K562 (cell line): Measurements from ENCODE around the gene CRYBB2. TPM values are rescaled to one million over a fixed set of nuclear protein-coding genes. Genes with fewer than 3 reads are reported as not detected.

Experiments
- CHAMP1 ChIP-seq: fragments of 450-650 bp; IDR thresholded peaks from 2 replicates; pipeline ENCODE4 v1.6.1; 2016; ENCODE audit warnings: mild to moderate bottlenecking
- DNMT1 ChIP-seq: fragments of 450-650 bp; IDR thresholded peaks from 2 replicates; pipeline ENCODE4 v1.6.1; 2016; ENCODE audit warnings: antibody characterized with exemption, mild to moderate bottlenecking
- IRF1 ChIP-seq: sonication (generic); formaldehyde crosslinking; IDR thresholded peaks from 2 replicates; pipeline ENCODE4 v1.8.0; 2022; ENCODE audit warnings: missing genetic modification reagents, mild to moderate bottlenecking, borderline replicate concordance
- MAZ ChIP-seq, 2 experiments: fragments of 450-650 bp in 1 of 2; sonication (generic) in 1 of 2; formaldehyde crosslinking; IDR thresholded peaks in 1 of 2; conservative IDR thresholded peaks in 1 of 2; 2 replicates each; pipeline versions ENCODE4 v1.4.0 to v1.5.0; 2020; ENCODE audit warnings: mild to moderate bottlenecking in 1 of 2, missing genetic modification reagents in 1 of 2
- NEUROD1 ChIP-seq: fragments of 150-350 bp; IDR thresholded peaks from 2 replicates; pipeline ENCODE4 v1.6.1; 2014; ENCODE audit warnings: borderline replicate concordance, low read length, low read depth; ENCODE audit not compliant: partially characterized antibody
- PKNOX1 ChIP-seq: fragments of 450-650 bp; IDR thresholded peaks from 2 replicates; pipeline ENCODE4 v1.6.1; 2016
- SETDB1 ChIP-seq: IDR thresholded peaks from one replicate; pipeline ENCODE4 v1.6.1; 2012; ENCODE audit warnings: low read length, control low read depth, inconsistent platforms
- STAT6 ChIP-seq: sonication (generic); formaldehyde crosslinking; IDR thresholded peaks from 2 replicates; pipeline ENCODE4 v1.8.1; 2023; ENCODE audit warnings: mild to moderate bottlenecking, missing genetic modification reagents
- ZNF143 ChIP-seq: sonication (generic); formaldehyde crosslinking; IDR thresholded peaks from 2 replicates; pipeline ENCODE4 v1.9.0; 2022; ENCODE audit warnings: mild to moderate bottlenecking, missing genetic modification reagents
- ZNF197 ChIP-seq: fragments of 200-800 bp; sonication (Bioruptor generic); IDR thresholded peaks from 2 replicates; pipeline ENCODE4 v1.6.1; 2016; ENCODE audit warnings: low read depth, missing genetic modification characterization, missing compliant biosample characterization
- ZNF23 ChIP-seq: fragments of 250-450 bp; sonication (Bioruptor Pico); IDR thresholded peaks from 2 replicates; pipeline ENCODE4 v1.4.0; 2020; ENCODE audit warnings: mild to moderate bottlenecking
- ZNF398 ChIP-seq: fragments of 250-450 bp; sonication (Bioruptor Pico); IDR thresholded peaks from 2 replicates; pipeline ENCODE4 v1.8.0; 2021; ENCODE audit warnings: moderate library complexity, mild to moderate bottlenecking, inconsistent platforms
- ZNF449 ChIP-seq: fragments of 250-450 bp; sonication (Bioruptor Pico); IDR thresholded peaks from 2 replicates; pipeline ENCODE4 v1.8.0; 2022; ENCODE audit warnings: moderate library complexity, mild to moderate bottlenecking, inconsistent platforms
- ZNF696 ChIP-seq: fragments of 250-450 bp; sonication (Bioruptor Pico); conservative IDR thresholded peaks from 2 replicates; pipeline ENCODE4 v1.4.0; 2020; ENCODE audit warnings: mild to moderate bottlenecking, moderate library complexity
- ZNF75A ChIP-seq: fragments of 450-650 bp; formaldehyde crosslinking; IDR thresholded peaks from 2 replicates; pipeline ENCODE4 v1.4.0; 2020; ENCODE audit warnings: mild to moderate bottlenecking
- polyA plus RNA-seq, 8 experiments: library from polyadenylated mRNA; depleted of rRNA in 4 of 8; stranded (reverse) in 5 of 8; unstranded in 3 of 8; fragments of >200 nt; fragmentation: Nextera tagmentation in 2 of 8; fragmentation: Illumina TruSeq in 1 of 8; extraction: Ambion mirVana in 2 of 8; extraction: Trizol in 1 of 8; gene quantifications; 2 replicates each; pipeline versions ENCODE4 v1.2.1 to v1.2.3, GENCODE V29; 2011 to 2014; ENCODE audit warnings: inconsistent platforms in 1 of 8, missing spikeins in 1 of 8
- total RNA-seq, 7 experiments: library from RNA; depleted of rRNA in 6 of 7; stranded (reverse); fragments of >200 nt in 6 of 7; fragmentation: Illumina TruSeq in 2 of 7; extraction: Trizol in 2 of 7; gene quantifications; 2 replicates each; pipeline versions ENCODE4 v1.2.1 to v1.2.3, GENCODE V29; 2011 to 2021; ENCODE audit warnings: low replicate concordance in 1 of 7

Gene CRYBB2
- total and polyA plus RNA-seq, 9 of the 15 experiments (the other 6 are each of a cell fraction or from before 2014, with no cell fraction given), result not detected

GRCh38 chr22:25235547-25236290 is 16.3 kb downstream of the CRYBB2 start (continued):
- TF ChIP-seq DNMT1, result no peak
- no peak for TF ChIP-seq ZNF143 (CRISPR knock-in tag)
- no peak for TF ChIP-seq CHAMP1
- TF ChIP-seq SETDB1, result no peak
- TF ChIP-seq ZNF75A (CRISPR knock-in tag), result no peak
- TF ChIP-seq ZNF398 (CRISPR knock-in tag), result no peak
- 0 out of 4 replicates have a peak, but pooled peaks of 1 of the 2 experiments have one; percentile 33 for TF ChIP-seq MAZ (CRISPR knock-in tag; conservative IDR thresholded peaks at IDR 0.05 in 1 of 2, IDR thresholded peaks at IDR 0.05 in 1 of 2)
- peak; percentile 32 for TF ChIP-seq NEUROD1
- TF ChIP-seq ZNF23, result no peak
- no peak for TF ChIP-seq ZNF696
- no peak for TF ChIP-seq ZNF449
- no peak for TF ChIP-seq ZNF197 (CRISPR knock-in tag)
- TF ChIP-seq PKNOX1, result peak; percentile 99
- no peak for TF ChIP-seq IRF1 (CRISPR knock-in tag)
- no peak for TF ChIP-seq STAT6
